Measurements from ENCODE around the gene CALR. TPM values are rescaled to one million over a fixed set of nuclear protein-coding genes. Genes with fewer than 3 reads are reported as not detected.
"Not testable (repeated sequence)": the region's sequence is repeated elsewhere in the genome, so short reads cannot be mapped to it uniquely, and the experiment has no call there.

CALR gene
- total RNA-seq, 1 experiment from 2014 or later: 1,708 TPM

GRCh38 chr19:12952488-12953137, 14.2 kb downstream of the CALR start:
- DNase-seq (ENCODE audit: low read depth): peak; percentile 67

- peak; percentile 43 for DNase-seq (ENCODE audit: low read depth)
These were observed 14.9 kb downstream of the CALR start for GRCh38 chr19:12953138-12953798.

GRCh38 chr19:12953799-12954611, 15.6 kb downstream of the CALR start:
- no peak for DNase-seq (ENCODE audit: low read depth)

- no peak for DNase-seq (ENCODE audit: low read depth)
These were observed 16.2 kb downstream of the CALR start for GRCh38 chr19:12954612-12954962.

- DNase-seq (ENCODE audit: low read depth): not testable (repeated sequence)
These were observed 17.2 kb downstream of the CALR start for GRCh38 chr19:12955575-12955974.

- DNase-seq (ENCODE audit: low read depth): no peak
These were observed 17.6 kb downstream of the CALR start for GRCh38 chr19:12955996-12956395.

- peak; percentile 79 for DNase-seq (ENCODE audit: low read depth)
These were observed 18.3 kb downstream of the CALR start, which contains the start of gene GADD45GIP1 for GRCh38 chr19:12956446-12957388. GADD45GIP1 (minus strand) TSS chr19:12957223; CDS start chr19:12957212, 11 bp downstream.

GRCh38 chr19:12957389-12957952, 19.1 kb downstream of the CALR start:
- not testable (repeated sequence) for DNase-seq (ENCODE audit: low read depth)

GRCh38 chr19:12959481-12959880, 21.1 kb downstream of the CALR start:
- no peak for DNase-seq (ENCODE audit: low read depth)

GRCh38 chr19:12965017-12965811, 26.8 kb downstream of the CALR start:
- DNase-seq (ENCODE audit: low read depth): peak; percentile 65

GRCh38 chr19:12965812-12966135, 27.4 kb downstream of the CALR start:
- no peak for DNase-seq (ENCODE audit: low read depth)

- DNase-seq (ENCODE audit: low read depth): no peak
These were observed 29.5 kb downstream of the CALR start for GRCh38 chr19:12967907-12968306.

GRCh38 chr19:12969292-12969988, 31.0 kb downstream of the CALR start, which contains the start of gene DAND5:
DAND5 (plus strand) TSS chr19:12969576; CDS start chr19:12969661, 85 bp downstream.
- no peak for DNase-seq (ENCODE audit: low read depth)

GRCh38 chr19:12970070-12970820, 31.8 kb downstream of the CALR start:
- no peak for DNase-seq (ENCODE audit: low read depth)

- no peak for DNase-seq (ENCODE audit: low read depth)
These were observed 34.8 kb downstream of the CALR start for GRCh38 chr19:12973236-12973635.

- no peak for DNase-seq (ENCODE audit: low read depth)
These were observed 36.2 kb downstream of the CALR start for GRCh38 chr19:12974301-12975220.

GRCh38 chr19:12975221-12975741, 36.9 kb downstream of the CALR start:
- no peak for DNase-seq (ENCODE audit: low read depth)

- not testable (repeated sequence) for DNase-seq (ENCODE audit: low read depth)
These were observed 37.7 kb downstream of the CALR start for GRCh38 chr19:12976109-12976508.

Measured in RPMI7951 (cell line).